Aorta (tissue), 5 donors: ENCODE results near the gene C1orf35. TPM values are rescaled to one million over a fixed set of nuclear protein-coding genes. Genes with fewer than 3 reads are reported as not detected.

ENCODE experiments used
- ATAC-seq: fragments of 200-7000 bp; cut with Tn5 transposase; one replicate; pipeline ENCODE4 v1.9.1; 2022; ENCODE audit warnings: moderate library complexity; ENCODE audit not compliant: low FRiP score
- DNase-seq, 2 donors: peaks; one replicate each; pipeline ENCODE4 v3.0.0-alpha.2; 2020
- H3K27ac ChIP-seq, 2 donors: one replicate each; pipeline ENCODE4 v1.5.1; 2013; ENCODE audit warnings: low read length in 2 of 2, mild to moderate bottlenecking in 2 of 2, moderate library complexity in 2 of 2, control low read depth in 1 of 2, inconsistent platforms in 1 of 2, low read depth in 1 of 2
- H3K27me3 ChIP-seq, 2 donors: one replicate each; pipeline ENCODE4 v1.6.1; 2013; ENCODE audit warnings: control low read depth in 1 of 2, low read length in 1 of 2, mild to moderate bottlenecking in 1 of 2, moderate library complexity in 1 of 2; ENCODE audit not compliant: insufficient read depth in 2 of 2, control insufficient read depth in 1 of 2
- H3K36me3 ChIP-seq, 2 donors: one replicate each; pipeline ENCODE4 v1.6.1; 2013; ENCODE audit warnings: control low read depth in 1 of 2, low read length in 1 of 2, mild to moderate bottlenecking in 1 of 2; ENCODE audit not compliant: insufficient read depth in 2 of 2, control insufficient read depth in 1 of 2
- H3K4me1 ChIP-seq, 2 donors: one replicate each; pipeline ENCODE4 v1.6.1; 2013; ENCODE audit warnings: low read length in 2 of 2, control low read depth in 1 of 2, mild to moderate bottlenecking in 1 of 2, moderate library complexity in 1 of 2; ENCODE audit not compliant: insufficient read depth in 2 of 2, control insufficient read depth in 1 of 2
- H3K4me3 ChIP-seq, 2 donors: one replicate each; pipeline ENCODE4 v1.5.1; 2013; ENCODE audit warnings: low read length in 2 of 2, control low read depth in 1 of 2, mild to moderate bottlenecking in 1 of 2
- H3K9me3 ChIP-seq: one replicate; pipeline ENCODE4 v1.6.1; 2013; ENCODE audit warnings: mild to moderate bottlenecking, low read length; ENCODE audit not compliant: control insufficient read depth
- WGBS, 2 donors: extraction: QIAGEN DNeasy Blood & Tissue Kit; methylation state at CpG; one replicate each; pipeline ENCODE4 v1.1.7; 2013; 5-methylcytosine and 5-hydroxymethylcytosine counted together
- intact Hi-C, 2 donors: fragments of 100-400 bp; cut with DNase I; formaldehyde crosslinking; loops; one replicate each; pipeline versions ENCODE4 v1.14.2 to v1.15.0; 2022
- polyA plus RNA-seq, 2 donors: library from polyadenylated mRNA; stranded (reverse); fragments of 200-250 nt; gene quantifications; one replicate each; pipeline ENCODE4 v1.2.3, GENCODE V29; 2013
- total RNA-seq, 2 donors: library from RNA; stranded (reverse); fragmentation: NEBNext Ultra II Directional; extraction: Animal tissue kit (Norgen Biotek cat#: 25700); gene quantifications; one replicate each; pipeline ENCODE4 v1.2.1, GENCODE V29; 2021
- donor health status: healthy with polysubstance abuse.
- donor health status: Bipolar disorder and iron deficiency.
- donor health status: DM: no; HTN: no; CAD: no.
- donor health status: DM: no; HTN: no; CAD: no.
- donor health status: DM: yes; HTN: yes; CAD: no.

C1orf35 gene
- total and polyA plus RNA-seq, 4 donors: 3.6 to 36.2 (median 9.7) TPM

DNA sequence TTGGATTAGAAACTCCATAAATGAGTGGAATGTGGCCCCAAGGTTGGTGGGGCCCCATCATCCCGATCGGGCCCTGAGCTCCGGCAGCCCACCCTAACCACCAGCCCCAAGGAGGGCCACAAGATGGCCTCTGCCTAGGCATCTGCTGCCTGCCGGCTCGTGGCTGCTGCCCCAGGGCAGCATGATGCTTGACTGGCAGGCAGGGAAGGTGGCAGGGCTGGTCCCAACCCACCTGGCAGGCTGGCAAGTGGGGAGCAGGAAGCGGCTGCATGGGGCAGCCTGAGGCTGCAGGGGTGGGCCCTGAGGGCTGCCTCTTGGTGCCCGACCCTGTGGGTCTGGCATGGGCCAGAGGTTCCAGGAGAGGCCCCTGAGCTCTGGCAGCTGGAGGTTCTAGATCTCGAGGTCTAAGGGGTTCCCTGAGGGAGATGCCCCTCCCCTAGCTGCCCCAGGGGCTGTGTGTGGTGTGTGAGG, 45.8 kb upstream of the C1orf35 start:
- WGBS, 2 donors: 65 to 69% methylated on average over 8 of the region's 8 CpGs
- DNase-seq: peak in 1 of 2 donors; percentile 48
- no peaks in the 10 kb centered on the region for H3K9me3 ChIP-seq
- no peaks in the 10 kb centered on the region for H3K4me1 ChIP-seq
- no peak for ATAC-seq
- peak overlapping the region in 1 of 2 donors; percentile 14 for H3K27ac ChIP-seq
- no peak overlapping the region for H3K4me3 ChIP-seq
- peaks cover 0 to 2% of the 10 kb centered on the region in 2 donors for H3K36me3 ChIP-seq
- intact Hi-C loops: no loop called here
- H3K27me3 ChIP-seq: no peaks in the 10 kb centered on the region

DNA sequence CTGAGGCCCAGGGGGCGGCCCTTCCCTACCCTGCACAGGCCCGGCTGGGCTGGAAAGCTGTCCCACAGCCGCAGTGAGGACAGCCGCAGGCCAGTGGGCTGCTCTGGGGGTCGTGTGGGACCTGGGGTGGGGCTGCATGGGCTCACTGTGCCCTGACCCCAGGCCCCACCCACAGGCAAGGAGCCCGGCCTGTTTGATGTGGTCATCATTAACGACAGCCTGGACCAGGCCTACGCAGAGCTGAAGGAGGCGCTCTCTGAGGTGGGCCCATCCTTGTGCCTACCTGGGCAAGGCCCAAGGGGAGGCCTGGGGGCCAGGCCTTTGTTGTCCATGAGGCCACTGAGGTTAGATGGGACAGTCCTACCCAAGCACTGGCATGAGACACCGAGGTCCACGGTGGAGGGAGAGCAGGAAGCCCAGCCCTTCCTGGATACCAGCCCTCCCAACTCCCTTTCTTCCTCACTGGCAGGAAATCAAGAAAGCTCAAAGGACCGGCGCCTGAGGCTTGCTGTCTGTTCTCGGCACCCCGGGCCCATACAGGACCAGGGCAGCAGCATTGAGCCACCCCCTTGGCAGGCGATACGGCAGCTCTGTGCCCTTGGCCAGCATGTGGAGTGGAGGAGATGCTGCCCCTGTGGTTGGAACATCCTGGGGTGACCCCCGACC, 45.2 kb upstream of the C1orf35 start:
- 62% methylated on average over 18 of the region's 18 CpGs for whole genome bisulfite sequencing, 2 donors
- H3K27me3 ChIP-seq: no peaks in the 10 kb centered on the region
- no peaks in the 10 kb centered on the region for H3K4me1 ChIP-seq
- no peak overlapping the region for H3K4me3 ChIP-seq
- ATAC-seq (no peak), DNase-seq (peak; percentile 40 to 71)
- no peaks in the 10 kb centered on the region for H3K9me3 ChIP-seq
- peaks cover 0 to 2% of the 10 kb centered on the region in 2 donors for H3K36me3 ChIP-seq
- no peak overlapping the region for H3K27ac ChIP-seq
- intact Hi-C loops: no loop called here

GRCh38 chr1:228147768-228148167, 44.6 kb upstream of the C1orf35 start:
- H3K9me3 ChIP-seq: no peaks in the 10 kb centered on the region

DNA sequence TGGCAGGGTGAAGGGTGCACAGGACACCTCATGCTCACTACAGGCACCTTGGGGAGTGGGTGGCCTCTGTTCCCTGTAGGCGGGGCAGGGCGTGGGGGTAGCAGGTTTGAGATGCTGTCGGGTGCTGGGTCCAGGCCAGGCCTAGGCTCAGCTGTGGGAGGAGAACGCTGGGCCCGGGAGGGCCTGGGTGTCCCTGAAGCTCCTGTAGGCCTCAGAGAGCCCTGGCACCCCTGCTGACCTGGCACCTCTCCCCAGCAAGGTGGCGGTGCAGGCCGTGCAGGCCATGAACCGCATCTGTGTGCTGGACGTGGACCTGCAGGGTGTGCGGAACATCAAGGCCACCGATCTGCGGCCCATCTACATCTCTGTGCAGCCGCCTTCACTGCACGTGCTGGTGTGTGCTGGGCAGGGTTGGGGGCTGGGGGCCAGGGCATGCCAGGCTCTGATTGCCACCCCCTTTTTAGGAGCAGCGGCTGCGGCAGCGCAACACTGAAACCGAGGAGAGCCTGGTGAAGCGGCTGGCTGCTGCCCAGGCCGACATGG, 44.1 kb upstream of the C1orf35 start:
- Histone ChIP-seq H3K9me3 (no peaks in the 10 kb centered on the region), H3K4me1 (no peaks in the 10 kb centered on the region), H3K27ac (no peak overlapping the region), H3K36me3 (peaks cover 0 to 2% of the 10 kb centered on the region in 2 donors), H3K4me3 (no peak overlapping the region), H3K27me3 (no peaks in the 10 kb centered on the region)
- no peak for ATAC-seq
- intact Hi-C loops: no loop called here
- WGBS, 2 donors: 90 to 92% methylated on average over 20 of the region's 20 CpGs
- DNase-seq: peak; percentile 42 to 70

More at GRCh38 chr1:228147768-228148167, 44.6 kb upstream of the C1orf35 start:
- peaks cover 0 to 2% of the 10 kb centered on the region in 2 donors for H3K36me3 ChIP-seq
- no peaks in the 10 kb centered on the region for H3K27me3 ChIP-seq
- H3K27ac ChIP-seq: no peak overlapping the region
- ATAC-seq (no peak), DNase-seq (peak in 1 of 2 donors; percentile 55)
- intact Hi-C loops: no loop called here
- no peaks in the 10 kb centered on the region for H3K4me1 ChIP-seq
- 85 to 91% methylated on average over 4 of the region's 4 CpGs for WGBS, 2 donors
- no peak overlapping the region for H3K4me3 ChIP-seq

- intact Hi-C loops: no loop called here
- DNase-seq (peak in 1 of 2 donors; percentile 32), ATAC-seq (no peak)
- H3K4me3 ChIP-seq: no peak overlapping the region
- H3K4me1 ChIP-seq: peaks cover 0 to 5% of the 10 kb centered on the region in 2 donors
- no peaks in the 10 kb centered on the region for H3K9me3 ChIP-seq
- 85 to 89% methylated on average over 18 of the region's 18 CpGs for WGBS, 2 donors
- no peaks in the 10 kb centered on the region for H3K27me3 ChIP-seq
- peaks cover 0 to 2% of the 10 kb centered on the region in 2 donors for H3K36me3 ChIP-seq
- H3K27ac ChIP-seq: no peak overlapping the region
Observed at GRCh38 chr1:228146417-228147150, 43.5 kb upstream of the C1orf35 start.

- H3K27me3 ChIP-seq: no peaks in the 10 kb centered on the region
- peaks cover 0 to 7% of the 10 kb centered on the region in 2 donors for H3K4me1 ChIP-seq
- ATAC-seq: no peak
- peaks cover 0 to 2% of the 10 kb centered on the region in 2 donors for H3K36me3 ChIP-seq
- H3K4me3 ChIP-seq: no peak overlapping the region
- no peak overlapping the region for H3K27ac ChIP-seq
- peak in 1 of 2 donors; percentile 26 for DNase-seq
- intact Hi-C loops: no loop called here
- H3K9me3 ChIP-seq: no peaks in the 10 kb centered on the region
- 88 to 89% methylated on average over 31 of the region's 31 CpGs for WGBS, 2 donors
Observed at GRCh38 chr1:228145463-228146416, 42.6 kb upstream of the C1orf35 start.

DNA sequence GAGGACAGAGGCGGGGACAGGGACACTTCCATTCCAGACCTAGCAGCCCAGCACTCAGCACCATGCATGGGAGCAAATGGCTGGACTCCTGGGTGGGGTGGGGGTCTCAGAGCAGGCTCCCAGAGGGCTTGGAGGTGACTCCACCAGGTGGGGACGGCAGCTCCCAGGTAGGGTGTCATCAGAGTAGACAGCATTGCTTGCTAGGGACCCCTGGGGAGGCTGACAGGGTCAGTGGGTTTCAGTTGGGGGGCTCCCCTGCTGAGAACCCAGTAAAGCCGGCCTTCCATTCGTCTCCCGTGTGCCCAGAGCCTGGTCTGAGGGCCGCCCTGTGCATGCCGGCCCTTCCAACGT, 41.8 kb upstream of the C1orf35 start:
- H3K4me1 ChIP-seq: peaks cover 0 to 7% of the 10 kb centered on the region in 2 donors
- no peak for ATAC-seq

More for the DNA sequence above, 41.8 kb upstream of the C1orf35 start:
- Histone ChIP-seq H3K4me3 (no peak overlapping the region), H3K9me3 (no peaks in the 10 kb centered on the region), H3K36me3 (peaks cover 0 to 2% of the 10 kb centered on the region in 2 donors), H3K27me3 (no peaks in the 10 kb centered on the region), H3K27ac (no peak overlapping the region)
- WGBS, 2 donors: 83 to 84% methylated on average over 8 of the region's 8 CpGs
- intact Hi-C loops: no loop called here
- DNase-seq: no peak
